Hepatocyte (in vitro differentiated cells): Measurements from ENCODE around the gene SPRED2. TPM values are rescaled to one million over a fixed set of nuclear protein-coding genes. Genes with fewer than 3 reads are reported as not detected.

Experiments
- DNase-seq: peaks from one replicate; pipeline ENCODE4 v3.0.0-alpha.2; 2016; ENCODE audit warnings: low spot score
- H2AFZ ChIP-seq: fragments of 200-600 bp; sonication (generic); 2 replicates; pipeline ENCODE4 v1.6.0; 2016; ENCODE audit warnings: antibody characterized with exemption, mild to moderate bottlenecking
- H3K27ac ChIP-seq: fragments of 200-600 bp; sonication (generic); 2 replicates; pipeline ENCODE4 v1.5.1; 2016; ENCODE audit warnings: mild to moderate bottlenecking
- H3K27me3 ChIP-seq: fragments of 200-600 bp; sonication (generic); 2 replicates; pipeline ENCODE4 v1.6.1; 2016
- H3K36me3 ChIP-seq: fragments of 200-600 bp; sonication (generic); replicated peaks from 2 replicates; pipeline ENCODE4 v1.5.1; 2016; ENCODE audit warnings: low read depth; ENCODE audit not compliant: insufficient read depth
- H3K4me1 ChIP-seq: fragments of 200-600 bp; sonication (generic); 2 replicates; pipeline ENCODE4 v1.5.1; 2016; ENCODE audit warnings: mild to moderate bottlenecking, moderate library complexity; ENCODE audit not compliant: insufficient read depth
- H3K4me2 ChIP-seq: fragments of 200-600 bp; sonication (generic); 2 replicates; pipeline ENCODE4 v1.6.0; 2016
- H3K4me3 ChIP-seq: fragments of 200-600 bp; sonication (generic); 2 replicates; pipeline ENCODE4 v1.5.1; 2016; ENCODE audit warnings: mild to moderate bottlenecking
- H3K79me2 ChIP-seq: fragments of 200-600 bp; sonication (generic); 2 replicates; pipeline ENCODE4 v1.6.0; 2017; ENCODE audit warnings: mild to moderate bottlenecking
- H3K9me2 ChIP-seq: fragments of 200-600 bp; sonication (generic); replicated peaks from 2 replicates; pipeline ENCODE4 v1.6.0; 2017; ENCODE audit warnings: mild to moderate bottlenecking; ENCODE audit not compliant: insufficient read depth
- H3K9me3 ChIP-seq: fragments of 200-600 bp; sonication (generic); 2 replicates; pipeline ENCODE4 v1.5.1; 2016; ENCODE audit warnings: low read depth, mild to moderate bottlenecking
- H4K20me1 ChIP-seq: fragments of 200-600 bp; sonication (generic); 2 replicates; pipeline ENCODE4 v1.6.0; 2016; ENCODE audit warnings: mild to moderate bottlenecking; ENCODE audit not compliant: insufficient read depth, poor library complexity, severe bottlenecking
- EZH2 ChIP-seq: fragments of 200-600 bp; sonication (generic); IDR thresholded peaks from 2 replicates; pipeline ENCODE4 v1.6.1; 2016; ENCODE audit warnings: antibody characterized with exemption, mild to moderate bottlenecking, borderline replicate concordance
- EZH2phosphoT487 ChIP-seq: fragments of 200-600 bp; sonication (generic); IDR thresholded peaks from one replicate; pipeline ENCODE4 v1.6.1; 2018; ENCODE audit warnings: antibody characterized with exemption, mild to moderate bottlenecking, low read depth, moderate library complexity; ENCODE audit not compliant: unreplicated experiment, severe bottlenecking
- WGBS: methylation state at CpG from one replicate; pipeline ENCODE4 v1.1.6; 2016; ENCODE audit warnings: low lambda C conversion rate; ENCODE audit errors: missing lambda C conversion rate; 5-methylcytosine and 5-hydroxymethylcytosine counted together
- polyA plus RNA-seq: library from polyadenylated mRNA; unstranded; fragments of >200 nt; fragmentation: Nextera tagmentation; extraction: Ambion mirVana; gene quantifications from 2 replicates; pipeline ENCODE4 v1.2.1, GENCODE V29; 2016
- total RNA-seq: library from RNA; depleted of rRNA; stranded (reverse); fragments of >200 nt; gene quantifications from 2 replicates; pipeline ENCODE4 v1.2.3, GENCODE V29; 2014
- TF ChIP-seq, protein P1 (sequence below): fragments of 200-600 bp; sonication (generic); IDR thresholded peaks from 2 replicates; pipeline ENCODE4 v1.5.1; 2016; ENCODE audit warnings: antibody characterized with exemption, mild to moderate bottlenecking; ENCODE audit not compliant: poor library complexity

SPRED2 gene
- total and polyA plus RNA-seq, 2 experiments from 2014 or later: 12.7 to 14.1 TPM

DNA sequence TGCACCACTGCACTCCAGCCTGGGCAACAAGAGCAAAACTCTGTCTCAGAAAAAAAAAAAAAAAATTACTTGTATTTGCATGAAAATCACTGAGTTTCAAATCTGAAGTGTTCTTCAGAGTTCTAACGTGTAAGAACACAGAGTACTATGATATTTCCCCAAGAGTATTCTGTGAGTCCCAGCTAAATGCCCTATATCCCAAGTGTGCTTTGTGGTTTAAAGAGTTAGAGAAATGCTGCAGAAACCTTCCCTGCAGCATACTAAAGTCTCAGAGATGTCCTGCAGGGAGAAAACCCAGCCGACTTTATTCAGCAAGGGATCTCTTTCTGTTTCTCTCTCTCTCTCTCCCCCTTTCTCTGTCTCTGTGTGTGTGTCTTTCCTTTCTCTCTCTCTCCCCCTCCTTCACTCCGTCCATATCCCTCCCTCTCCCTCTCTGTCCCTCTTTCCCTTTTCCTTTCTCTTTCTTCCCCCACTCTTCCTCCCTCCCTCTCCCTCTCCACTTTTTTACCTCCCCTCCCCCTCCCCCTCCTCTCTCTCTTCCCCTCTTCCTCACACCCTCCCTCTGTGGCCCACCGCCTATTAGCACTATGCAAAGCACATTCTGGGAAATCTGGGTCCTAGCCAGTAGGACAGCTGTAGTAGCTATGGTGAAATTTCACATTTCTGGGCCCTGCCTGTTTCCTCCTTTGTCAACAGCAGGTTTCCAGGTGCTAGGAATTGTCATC, 150.6 kb downstream of the SPRED2 start:
- no peak overlapping the region for H3K27ac ChIP-seq

GRCh38 chr2:65279756-65280155, 152.6 kb downstream of the SPRED2 start:
- H3K4me1 ChIP-seq: no peaks in the 10 kb centered on the region
- no peaks in the 10 kb centered on the region for H3K9me3 ChIP-seq
- H3K27me3 ChIP-seq: no peaks in the 10 kb centered on the region
- H3K4me3 ChIP-seq: no peak overlapping the region
- H3K9me2 ChIP-seq: no peaks in the 10 kb centered on the region
- H3K79me2 ChIP-seq: no peaks in the 10 kb centered on the region
- no peak overlapping the region for H3K4me2 ChIP-seq
- no peak for DNase-seq
- no peaks in the 10 kb centered on the region for H4K20me1 ChIP-seq
- no peak overlapping the region for H3K27ac ChIP-seq
- 94% methylated on average over 6 of the region's 6 CpGs for WGBS
- H2AFZ ChIP-seq: no peak overlapping the region
- TF ChIP-seq EZH2: no peak
- no peak for TF ChIP-seq EZH2phosphoT487
- TF ChIP-seq, protein P1, sequence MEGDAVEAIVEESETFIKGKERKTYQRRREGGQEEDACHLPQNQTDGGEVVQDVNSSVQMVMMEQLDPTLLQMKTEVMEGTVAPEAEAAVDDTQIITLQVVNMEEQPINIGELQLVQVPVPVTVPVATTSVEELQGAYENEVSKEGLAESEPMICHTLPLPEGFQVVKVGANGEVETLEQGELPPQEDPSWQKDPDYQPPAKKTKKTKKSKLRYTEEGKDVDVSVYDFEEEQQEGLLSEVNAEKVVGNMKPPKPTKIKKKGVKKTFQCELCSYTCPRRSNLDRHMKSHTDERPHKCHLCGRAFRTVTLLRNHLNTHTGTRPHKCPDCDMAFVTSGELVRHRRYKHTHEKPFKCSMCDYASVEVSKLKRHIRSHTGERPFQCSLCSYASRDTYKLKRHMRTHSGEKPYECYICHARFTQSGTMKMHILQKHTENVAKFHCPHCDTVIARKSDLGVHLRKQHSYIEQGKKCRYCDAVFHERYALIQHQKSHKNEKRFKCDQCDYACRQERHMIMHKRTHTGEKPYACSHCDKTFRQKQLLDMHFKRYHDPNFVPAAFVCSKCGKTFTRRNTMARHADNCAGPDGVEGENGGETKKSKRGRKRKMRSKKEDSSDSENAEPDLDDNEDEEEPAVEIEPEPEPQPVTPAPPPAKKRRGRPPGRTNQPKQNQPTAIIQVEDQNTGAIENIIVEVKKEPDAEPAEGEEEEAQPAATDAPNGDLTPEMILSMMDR: no peak
- no peaks in the 10 kb centered on the region for H3K36me3 ChIP-seq

More for the DNA sequence above, 150.6 kb downstream of the SPRED2 start:
- no peak overlapping the region for H3K4me3 ChIP-seq
- H3K79me2 ChIP-seq: no peaks in the 10 kb centered on the region
- H3K9me3 ChIP-seq: no peaks in the 10 kb centered on the region
- no peaks in the 10 kb centered on the region for H4K20me1 ChIP-seq
- no peak for DNase-seq
- no peaks in the 10 kb centered on the region for H3K4me1 ChIP-seq
- H3K27me3 ChIP-seq: no peaks in the 10 kb centered on the region
- 29% methylated on average over 3 of the region's 4 CpGs for WGBS
- H2AFZ ChIP-seq: no peak overlapping the region
- no peaks in the 10 kb centered on the region for H3K9me2 ChIP-seq
- H3K36me3 ChIP-seq: no peaks in the 10 kb centered on the region
- H3K4me2 ChIP-seq: peak overlapping the region; percentile 17
- TF ChIP-seq EZH2phosphoT487 (no peak), EZH2 (no peak)
- TF ChIP-seq, protein P1: no peak

GRCh38 chr2:65278531-65278981, 153.8 kb downstream of the SPRED2 start:
- H3K4me3 ChIP-seq: no peak overlapping the region
- H2AFZ ChIP-seq: no peak overlapping the region
- 62% methylated on average over 6 of the region's 6 CpGs for WGBS
- H3K79me2 ChIP-seq: no peaks in the 10 kb centered on the region
- TF ChIP-seq EZH2 (no peak), EZH2phosphoT487 (no peak)
- TF ChIP-seq, protein P1: no peak
- DNase-seq: no peak
- H3K9me2 ChIP-seq: no peaks in the 10 kb centered on the region
- no peaks in the 10 kb centered on the region for H3K36me3 ChIP-seq
- no peaks in the 10 kb centered on the region for H3K9me3 ChIP-seq
- no peaks in the 10 kb centered on the region for H3K27me3 ChIP-seq
- no peak overlapping the region for H3K4me2 ChIP-seq
- H3K4me1 ChIP-seq: no peaks in the 10 kb centered on the region
- H3K27ac ChIP-seq: no peak overlapping the region
- H4K20me1 ChIP-seq: no peaks in the 10 kb centered on the region
